G401.6 (cell line): ENCODE measurements around the gene SPATA2.
"Not testable (repeated sequence)": the region's sequence is repeated elsewhere in the genome, so short reads cannot be mapped to it uniquely, and the experiment has no call there.

Source experiments
- FAIRE-seq: peaks from 2 replicates; lab custom pipeline; 2012; peaks lifted over from hg19 to GRCh38; lab: Jason Lieb, UNC

The SPATA2 gene

GRCh38 chr20:49915380-49916145 lies at the start of gene SPATA2:
Gene SPATA2, minus strand, starts transcription at chr20:49915529. Its CDS starts 7,039 bp downstream, at chr20:49908490.
- FAIRE-seq, result no peak

GRCh38 chr20:49961413-49961812 lies 46.1 kb upstream of the SPATA2 start:
- no peak for FAIRE-seq

- FAIRE-seq, result not testable (repeated sequence)
Measured at GRCh38 chr20:49957089-49957938, 42.0 kb upstream of the SPATA2 start.

GRCh38 chr20:49956689-49957088 lies 41.4 kb upstream of the SPATA2 start:
- FAIRE-seq, result no peak

GRCh38 chr20:49955830-49956396 lies 40.6 kb upstream of the SPATA2 start:
- not testable (repeated sequence) for FAIRE-seq

GRCh38 chr20:49955167-49955566 lies 39.8 kb upstream of the SPATA2 start:
- no peak for FAIRE-seq

GRCh38 chr20:49951151-49951550 lies 35.8 kb upstream of the SPATA2 start:
- FAIRE-seq, result no peak

- FAIRE-seq, result no peak
Measured at GRCh38 chr20:49948809-49949507, 33.6 kb upstream of the SPATA2 start.

- FAIRE-seq, result no peak
Measured at GRCh38 chr20:49948178-49948577, 32.8 kb upstream of the SPATA2 start.

- no peak for FAIRE-seq
Measured at GRCh38 chr20:49945701-49946477, 30.6 kb upstream of the SPATA2 start.

- FAIRE-seq, result no peak
Measured at GRCh38 chr20:49945306-49945700, 30.0 kb upstream of the SPATA2 start.

GRCh38 chr20:49942942-49943341 lies 27.6 kb upstream of the SPATA2 start:
- FAIRE-seq, result no peak

GRCh38 chr20:49942303-49942702 lies 27.0 kb upstream of the SPATA2 start:
- no peak for FAIRE-seq

- no peak for FAIRE-seq
Measured at GRCh38 chr20:49941456-49941855, 26.1 kb upstream of the SPATA2 start.

GRCh38 chr20:49938173-49939163 lies 23.1 kb upstream of the SPATA2 start:
- no peak for FAIRE-seq

GRCh38 chr20:49937027-49937929 lies 21.9 kb upstream of the SPATA2 start:
- FAIRE-seq, result no peak

GRCh38 chr20:49936153-49937026 lies 21.1 kb upstream of the SPATA2 start, which contains the start of gene RNF114:
Gene RNF114, plus strand, starts transcription at chr20:49936397. Its CDS starts 16 bp downstream, at chr20:49936413.
- no peak for FAIRE-seq

- FAIRE-seq, result no peak
Measured at GRCh38 chr20:49935746-49936152, 20.4 kb upstream of the SPATA2 start.
